ENCODE measurements around the gene EPC1.
A peak's percentile ranks its signal among the peaks of the same experiment; 100 is the strongest.

The EPC1 gene

GRCh38 chr10:32333849-32334248, 13.1 kb downstream of the EPC1 start:
- no peak for DNase-seq

GRCh38 chr10:32332299-32332750, 14.6 kb downstream of the EPC1 start:
- no peak for DNase-seq

GRCh38 chr10:32331606-32332005, 15.4 kb downstream of the EPC1 start:
- no peak for DNase-seq

- DNase-seq: no peak
Observed at GRCh38 chr10:32330214-32330613, 16.7 kb downstream of the EPC1 start.

- DNase-seq: no peak
Observed at GRCh38 chr10:32329061-32329460, 17.9 kb downstream of the EPC1 start.

- DNase-seq: no peak
Observed at GRCh38 chr10:32328499-32328898, 18.5 kb downstream of the EPC1 start.

- DNase-seq: no peak
Observed at GRCh38 chr10:32327364-32327691, 19.6 kb downstream of the EPC1 start.

- DNase-seq: no peak
Observed at GRCh38 chr10:32326680-32327363, 20.1 kb downstream of the EPC1 start.

GRCh38 chr10:32326119-32326518, 20.8 kb downstream of the EPC1 start:
- DNase-seq: no peak

GRCh38 chr10:32323051-32323450, 23.9 kb downstream of the EPC1 start:
- DNase-seq: no peak

GRCh38 chr10:32321016-32321631, 25.8 kb downstream of the EPC1 start:
- no peak for DNase-seq

GRCh38 chr10:32318476-32318896, 28.5 kb downstream of the EPC1 start:
- DNase-seq: peak; percentile 8

- DNase-seq: no peak
Observed at GRCh38 chr10:32317795-32318357, 29.1 kb downstream of the EPC1 start.

GRCh38 chr10:32315424-32315823, 31.5 kb downstream of the EPC1 start:
- no peak for DNase-seq

GRCh38 chr10:32314588-32314987, 32.4 kb downstream of the EPC1 start:
- no peak for DNase-seq

GRCh38 chr10:32308027-32308603, 38.8 kb downstream of the EPC1 start:
- no peak for DNase-seq

- no peak for DNase-seq
Observed at GRCh38 chr10:32307609-32308008, 39.3 kb downstream of the EPC1 start.

- DNase-seq: no peak
Observed at GRCh38 chr10:32299354-32299980, 47.5 kb downstream of the EPC1 start.

- no peak for DNase-seq
Observed at GRCh38 chr10:32298075-32298812, 48.7 kb downstream of the EPC1 start.

- DNase-seq: no peak
Observed at GRCh38 chr10:32295027-32295426, 51.9 kb downstream of the EPC1 start.

- DNase-seq: no peak
Observed at GRCh38 chr10:32293581-32293980, 53.4 kb downstream of the EPC1 start.

- no peak for DNase-seq
Observed at GRCh38 chr10:32279795-32280194, 67.2 kb downstream of the EPC1 start.

GRCh38 chr10:32273336-32273735, 73.6 kb downstream of the EPC1 start:
- DNase-seq: no peak

Data from KG1 (cell line).